Prostate gland (tissue), 2 donors: ENCODE results near the gene GPR176. TPM values are rescaled to one million over a fixed set of nuclear protein-coding genes. Genes with fewer than 3 reads are reported as not detected.

Source experiments
- DNase-seq: peaks from one replicate; pipeline ENCODE4 v3.0.0-alpha.2; 2019; ENCODE audit warnings: low spot score
- H3K27ac ChIP-seq, 2 donors: fragments of 200-600 bp; sonication (generic); 2 replicates each; pipeline ENCODE4 v1.5.1; 2017 to 2019
- H3K27me3 ChIP-seq: fragments of 200-600 bp; sonication (generic); replicated peaks from 2 replicates; pipeline ENCODE4 v1.5.1; 2019; ENCODE audit not compliant: insufficient read depth
- H3K36me3 ChIP-seq, 2 donors: fragments of 200-600 bp; sonication (generic); 1 replicate in 1 of 2; 2 replicates in 1 of 2; pipeline versions ENCODE4 v1.5.1 to v1.8.1; 2017 to 2019
- H3K4me1 ChIP-seq: fragments of 200-600 bp; sonication (generic); replicated peaks from 2 replicates; pipeline ENCODE4 v1.5.1; 2019
- H3K4me3 ChIP-seq, 2 donors: fragments of 200-600 bp; sonication (generic); 2 replicates each; pipeline ENCODE4 v1.5.1; 2017 to 2019
- H3K9me3 ChIP-seq: fragments of 200-600 bp; sonication (generic); 2 replicates; pipeline ENCODE4 v1.5.1; 2017
- CTCF ChIP-seq, 4 experiments: fragments of 200-600 bp in 2 of 4; fragments of 450-650 bp in 2 of 4; sonication (generic) in 2 of 4; IDR thresholded peaks; 1 replicate in 3 of 4; 2 replicates in 1 of 4; pipeline ENCODE4 v1.5.1; 2016 to 2019; ENCODE audit warnings: antibody characterized with exemption in 4 of 4, mild to moderate bottlenecking in 2 of 4, moderate library complexity in 2 of 4
- POLR2A ChIP-seq: fragments of 450-650 bp; IDR thresholded peaks from one replicate; pipeline ENCODE4 v1.6.1; 2016; ENCODE audit warnings: antibody characterized with exemption, mild to moderate bottlenecking
- POLR2AphosphoS5 ChIP-seq: sonication (generic); formaldehyde crosslinking; IDR thresholded peaks from one replicate; pipeline ENCODE4 v1.6.1; 2017; ENCODE audit warnings: antibody characterized with exemption
- WGBS: methylation state at CpG from one replicate; pipeline ENCODE4 v1.1.5; 2018; 5-methylcytosine and 5-hydroxymethylcytosine counted together
- intact Hi-C: fragments of 100-400 bp; cut with DNase I; formaldehyde crosslinking; loops from one replicate; pipeline ENCODE4 v1.14.2; 2022
- total RNA-seq, 2 donors: library from RNA; depleted of rRNA; stranded (reverse); fragments of >200 nt; gene quantifications; one replicate each; pipeline ENCODE4 v1.1.0, GENCODE V29; 2016

The GPR176 gene
- total RNA-seq, 2 donors from 2014 or later: 26.2 to 28.3 TPM

GRCh38 chr15:39922462-39923092 lies 2.5 kb upstream of the GPR176 start:
- intact Hi-C loops: no loop called here
- TF ChIP-seq CTCF (IDR thresholded peaks at IDR 0.05): no peak
- TF ChIP-seq POLR2A: no peak
- TF ChIP-seq POLR2AphosphoS5: no peak
- no peaks in the 10 kb centered on the region for H3K4me1 ChIP-seq
- no peak overlapping the region for H3K27ac ChIP-seq
- DNase-seq: no peak
- H3K9me3 ChIP-seq: no peaks in the 10 kb centered on the region
- 63% methylated on average over 4 of the region's 4 CpGs for WGBS
- no peak overlapping the region for H3K4me3 ChIP-seq
- H3K36me3 ChIP-seq: no peaks in the 10 kb centered on the region
- no peaks in the 10 kb centered on the region for H3K27me3 ChIP-seq

- no peaks in the 10 kb centered on the region for H3K36me3 ChIP-seq
- H3K4me1 ChIP-seq: no peaks in the 10 kb centered on the region
- no peak for TF ChIP-seq CTCF (IDR thresholded peaks at IDR 0.05)
- no peak for TF ChIP-seq POLR2A
- no peak for TF ChIP-seq POLR2AphosphoS5
- no peaks in the 10 kb centered on the region for H3K27me3 ChIP-seq
- WGBS: 64% methylated on average over 6 of the region's 6 CpGs
- peak overlapping the region; percentile 74 to 80 for H3K4me3 ChIP-seq
- intact Hi-C loops: loop anchor here (2.0 kb wide), 1 partner anchor 14 kb away; the partner anchor contains the start of gene EIF2AK4
- H3K9me3 ChIP-seq: no peaks in the 10 kb centered on the region
- H3K27ac ChIP-seq: peak overlapping the region; percentile 78 to 80
- no peak for DNase-seq
Measured at GRCh38 chr15:39921274-39921638, 1.2 kb upstream of the GPR176 start.

- Histone ChIP-seq H3K4me1 (no peaks in the 10 kb centered on the region), H3K27ac (peak overlapping the region; percentile 78 to 80), H3K9me3 (no peaks in the 10 kb centered on the region), H3K36me3 (no peaks in the 10 kb centered on the region), H3K27me3 (no peaks in the 10 kb centered on the region), H3K4me3 (peak overlapping the region; percentile 74 to 80)
- TF ChIP-seq POLR2A: peak; percentile 50
- peak in 1 of 4 experiments; percentile 37 for TF ChIP-seq CTCF (IDR thresholded peaks at IDR 0.05)
- TF ChIP-seq POLR2AphosphoS5: peak; percentile 45
- under 1% methylated on average over 57 of the region's 70 CpGs for WGBS
- intact Hi-C loops: loop anchor here (2.0 kb wide), 1 partner anchor 14 kb away; the partner anchor contains the start of gene EIF2AK4
- DNase-seq: peak; percentile 57
Measured at GRCh38 chr15:39920510-39921273, 626 bp upstream of the GPR176 start.

GRCh38 chr15:39919411-39919747 lies 687 bp downstream of the GPR176 start:
- intact Hi-C loops: no loop called here
- 7% methylated on average over 15 of the region's 15 CpGs for WGBS
- peak overlapping the region; percentile 78 to 80 for H3K27ac ChIP-seq
- TF ChIP-seq CTCF (IDR thresholded peaks at IDR 0.05) (no peak), POLR2A (no peak), POLR2AphosphoS5 (no peak)
- peak; percentile 10 for DNase-seq
- no peaks in the 10 kb centered on the region for H3K36me3 ChIP-seq
- no peaks in the 10 kb centered on the region for H3K9me3 ChIP-seq
- peak overlapping the region; percentile 74 to 80 for H3K4me3 ChIP-seq
- no peaks in the 10 kb centered on the region for H3K27me3 ChIP-seq
- H3K4me1 ChIP-seq: no peaks in the 10 kb centered on the region
